GM19238 (cell line): ENCODE measurements around the gene FAM111A.

Experiments
- DNase-seq: peaks from one replicate; pipeline ENCODE4 v3.0.0; 2011; ENCODE audit warnings: low spot score; ENCODE audit not compliant: insufficient read length

The FAM111A gene

DNA sequence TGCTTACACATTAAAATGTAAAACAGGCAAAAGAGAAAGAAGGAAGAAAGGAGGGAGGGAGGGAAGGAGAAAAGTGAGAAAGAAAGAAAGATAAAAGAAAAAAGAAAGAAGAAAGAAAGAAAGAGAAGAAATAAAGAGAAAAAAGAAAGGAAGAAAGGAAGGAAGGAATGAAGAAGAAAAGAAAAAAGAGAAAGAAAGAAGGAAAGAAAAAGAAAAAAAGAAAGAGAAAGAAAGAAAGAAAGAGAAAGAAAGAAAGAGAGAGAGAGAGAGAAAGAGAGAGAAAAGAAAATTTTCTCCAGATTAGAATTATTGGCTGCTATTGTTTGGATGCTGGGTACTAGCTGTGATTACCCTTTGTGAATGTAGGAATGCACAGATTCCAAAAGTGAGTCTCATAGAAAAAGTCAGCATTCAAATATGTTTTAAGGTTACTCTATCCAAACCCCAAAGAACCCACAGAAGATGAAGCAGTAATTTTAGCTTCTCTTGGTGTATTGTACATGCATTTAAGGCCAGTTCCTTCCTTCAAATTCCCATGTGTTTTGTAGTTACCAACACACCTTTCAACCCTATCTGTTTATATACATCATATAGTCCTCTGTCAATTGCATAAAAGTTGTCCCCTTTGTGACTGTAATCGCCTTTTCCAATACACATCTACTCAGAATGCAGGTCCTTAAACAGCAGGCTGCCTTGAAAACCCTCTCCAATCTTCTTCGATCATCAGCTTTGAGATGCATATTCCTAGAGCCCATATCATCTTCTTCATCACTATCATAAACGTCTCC, 789 bp upstream of the FAM111A start:
- no peak for DNase-seq

GRCh38 chr11:59144096-59144495, 1.4 kb downstream of the FAM111A start:
- no peak for DNase-seq

DNA sequence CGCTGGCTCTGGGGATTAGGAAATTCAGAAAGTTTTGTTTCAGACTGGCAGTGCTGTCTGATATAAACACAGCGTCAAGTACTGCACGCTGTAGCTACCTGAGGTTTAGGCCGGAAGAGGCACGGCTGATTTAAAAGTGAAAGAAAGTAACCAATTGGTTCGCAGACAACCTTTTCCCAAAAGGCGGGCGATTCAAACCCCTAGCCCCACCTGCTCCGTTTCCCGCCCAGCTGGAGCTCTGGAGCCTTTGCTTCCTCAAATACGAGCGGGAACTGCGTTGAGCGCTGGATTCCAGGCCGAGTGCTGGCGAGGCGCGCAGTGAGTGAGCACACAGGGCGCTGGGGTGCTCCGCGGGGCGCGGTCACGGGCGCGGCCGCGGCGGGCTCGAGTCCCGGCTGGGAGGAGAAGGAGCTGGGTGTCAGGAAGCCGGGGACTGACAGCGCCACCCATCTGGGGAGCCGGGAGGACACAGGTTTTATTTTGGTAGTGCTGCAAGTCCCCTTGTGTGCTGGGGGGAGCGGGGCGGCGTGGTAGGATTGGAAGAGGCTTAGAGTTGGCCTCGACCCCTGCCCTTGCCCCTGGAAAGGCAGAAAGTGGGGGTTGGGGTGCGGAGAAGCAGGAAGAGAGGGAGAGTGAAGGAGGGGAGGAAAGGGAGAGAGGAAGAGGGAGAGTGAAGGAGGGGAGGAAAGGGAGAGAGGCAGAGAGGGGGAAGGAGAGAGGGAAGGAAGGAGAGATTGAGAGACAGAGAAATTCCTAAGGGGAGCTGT, 2.1 kb downstream of the FAM111A start:
- peak; percentile 69 for DNase-seq

GRCh38 chr11:59145534-59145933, 2.9 kb downstream of the FAM111A start:
- DNase-seq = no peak

DNA sequence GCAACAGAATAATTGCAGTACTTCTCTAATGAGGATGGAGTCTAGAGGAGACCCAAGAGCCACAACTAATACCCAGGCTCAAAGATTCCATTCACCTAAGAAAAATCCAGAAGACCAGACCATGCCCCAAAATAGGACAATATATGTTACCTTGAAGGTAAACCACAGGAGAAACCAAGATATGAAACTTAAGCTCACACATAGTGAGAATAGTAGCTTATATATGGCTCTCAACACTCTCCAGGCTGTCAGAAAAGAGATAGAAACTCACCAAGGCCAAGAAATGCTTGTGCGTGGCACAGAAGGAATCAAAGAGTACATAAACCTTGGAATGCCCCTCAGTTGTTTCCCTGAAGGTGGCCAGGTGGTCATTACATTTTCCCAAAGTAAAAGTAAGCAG, 9.1 kb downstream of the FAM111A start:
- no peak for DNase-seq

DNA sequence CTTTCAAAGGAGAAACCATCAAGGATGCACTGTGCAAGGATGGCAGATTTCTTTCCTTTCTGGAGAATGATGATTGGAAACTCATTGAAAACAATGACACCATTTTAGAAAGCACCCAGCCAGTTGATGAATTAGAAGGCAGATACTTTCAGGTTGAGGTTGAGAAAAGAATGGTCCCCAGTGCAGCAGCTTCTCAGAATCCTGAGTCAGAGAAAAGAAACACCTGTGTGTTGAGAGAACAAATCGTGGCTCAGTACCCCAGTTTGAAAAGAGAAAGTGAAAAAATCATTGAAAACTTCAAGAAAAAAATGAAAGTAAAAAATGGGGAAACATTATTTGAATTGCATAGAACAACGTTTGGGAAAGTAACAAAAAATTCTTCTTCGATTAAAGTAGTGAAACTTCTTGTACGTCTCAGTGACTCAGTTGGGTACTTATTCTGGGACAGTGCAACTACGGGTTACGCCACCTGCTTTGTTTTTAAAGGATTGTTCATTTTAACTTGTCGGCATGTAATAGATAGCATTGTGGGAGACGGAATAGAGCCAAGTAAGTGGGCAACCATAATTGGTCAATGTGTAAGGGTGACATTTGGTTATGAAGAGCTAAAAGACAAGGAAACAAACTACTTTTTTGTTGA, 9.8 kb downstream of the FAM111A start:
- DNase-seq = peak; percentile 19

DNA sequence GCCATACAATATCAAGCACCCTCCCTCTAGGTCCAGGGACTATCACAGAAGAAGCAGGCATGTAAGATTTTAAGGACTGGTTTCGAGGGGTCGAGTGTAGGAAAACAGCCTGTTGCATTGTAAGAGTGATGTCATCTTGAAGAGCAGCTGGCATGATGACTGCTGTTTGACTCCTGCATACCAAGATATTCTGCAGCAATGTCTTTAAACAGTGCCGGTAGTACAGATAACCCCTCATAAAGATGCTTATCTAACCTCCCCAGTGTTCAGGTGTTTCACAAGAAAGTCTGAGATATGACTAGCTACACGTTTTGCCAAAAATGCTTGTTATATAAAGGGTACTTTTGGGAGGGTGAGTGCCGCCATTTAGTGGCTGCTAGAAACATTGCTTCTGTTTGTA, 12.0 kb downstream of the FAM111A start:
- no peak for DNase-seq

DNA sequence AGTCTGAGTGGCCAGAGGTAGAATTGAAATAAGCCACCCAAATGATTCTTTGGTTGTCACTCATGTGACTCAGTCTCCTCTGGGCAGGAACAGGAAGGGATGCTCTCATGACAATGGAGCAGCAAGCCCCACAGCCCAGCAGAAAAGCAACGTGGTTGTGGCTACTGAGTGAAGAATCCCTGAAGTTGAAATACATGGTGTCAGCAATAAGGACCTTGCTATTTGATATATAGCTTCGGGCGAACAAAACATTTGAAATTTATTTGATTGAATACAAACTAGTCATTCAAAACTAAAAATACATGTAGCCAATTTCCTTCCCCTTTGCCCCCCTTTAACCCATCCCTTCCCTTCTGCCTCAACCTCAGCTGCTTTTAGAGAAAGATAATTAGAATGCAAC, 14.8 kb downstream of the FAM111A start:
- DNase-seq = no peak

DNA sequence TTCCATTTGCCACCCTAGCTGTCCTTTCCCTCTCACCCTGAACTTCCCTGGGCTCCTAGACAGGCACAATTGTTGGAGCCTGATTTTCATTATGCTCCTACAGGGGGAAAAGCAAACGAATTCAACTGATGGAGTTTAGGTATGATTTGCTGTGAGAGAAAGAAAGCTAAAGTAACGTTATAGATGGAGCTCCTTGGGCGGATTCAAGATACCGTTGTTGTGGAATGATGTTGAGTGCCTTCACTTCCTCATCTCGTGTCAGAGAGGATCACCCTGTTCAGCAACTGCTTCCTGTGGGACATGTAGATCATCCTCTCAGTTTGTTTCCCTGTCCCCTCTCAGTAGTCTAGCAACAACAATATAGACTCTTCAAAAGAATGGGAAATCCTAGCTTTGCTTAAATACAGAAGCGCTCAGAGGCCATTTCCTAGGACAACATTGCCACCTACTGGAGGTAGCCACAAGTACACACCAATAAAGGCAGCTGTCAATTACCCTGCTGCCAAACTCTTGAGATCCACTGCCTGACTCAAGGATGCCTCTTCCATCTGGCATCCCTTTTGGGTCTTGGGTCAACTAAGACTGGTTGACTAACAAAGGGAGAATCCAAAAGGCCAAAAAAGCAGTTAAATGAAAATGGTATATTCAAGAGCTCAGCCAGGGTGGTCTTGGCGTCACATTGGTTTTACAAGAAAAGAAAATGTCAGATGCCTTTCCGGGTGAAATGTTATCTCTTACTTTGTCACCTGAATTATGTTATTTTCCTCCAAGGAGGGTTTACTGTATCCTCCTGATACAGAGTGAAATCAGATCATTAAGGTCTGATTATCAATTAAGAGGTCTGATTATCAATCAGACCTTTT, 15.8 kb downstream of the FAM111A start:
- DNase-seq = peak; percentile 48

- DNase-seq = no peak
Measured at GRCh38 chr11:59164028-59164427, 21.4 kb downstream of the FAM111A start.

DNA sequence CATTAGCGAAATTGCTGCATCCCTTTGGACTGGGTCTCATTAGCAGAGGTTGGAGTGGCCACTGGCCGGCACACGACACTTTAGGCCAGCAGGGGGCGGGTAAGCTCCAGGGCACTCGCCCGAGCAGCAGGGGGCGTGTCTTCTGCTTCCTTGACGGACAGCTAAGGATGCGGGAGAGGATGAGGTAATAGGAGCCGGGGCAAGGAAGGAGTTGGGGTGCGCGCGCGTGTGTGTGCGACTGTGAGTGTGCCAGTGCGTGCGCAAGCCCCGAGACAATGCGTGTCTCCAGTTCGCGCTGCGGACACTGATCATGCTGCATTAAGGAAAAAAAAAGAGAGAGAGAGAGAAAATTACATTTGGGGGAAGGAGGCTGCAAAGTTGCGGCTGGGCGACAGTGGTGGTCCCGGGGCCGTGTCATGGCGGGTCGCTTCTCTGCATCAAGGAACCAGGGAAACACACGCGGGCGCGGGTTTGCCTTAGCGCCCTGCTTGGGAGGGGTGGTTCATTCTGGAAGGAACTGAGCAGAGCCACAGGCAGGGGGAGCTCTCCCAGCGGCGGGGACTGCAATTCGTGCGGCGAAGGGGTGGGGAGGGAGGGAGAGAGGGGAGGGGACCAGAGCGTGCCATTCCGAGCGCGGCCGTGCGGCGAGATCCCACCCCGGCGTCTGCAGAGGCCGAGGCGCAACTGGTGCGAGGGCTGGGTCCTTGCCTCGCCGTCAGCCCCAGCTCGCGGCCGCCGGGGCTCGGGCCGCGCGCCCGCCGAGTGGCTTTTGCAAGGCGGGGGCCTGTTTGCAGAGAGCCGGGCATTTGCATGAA, 29.1 kb downstream of the FAM111A start, which contains the start of gene DTX4:
Gene DTX4, plus strand, starts transcription at position 625 of the 815 bp plus-strand sequence. CDS start 464 bp downstream, outside the sequence.
- DNase-seq = peak; percentile 79

DNA sequence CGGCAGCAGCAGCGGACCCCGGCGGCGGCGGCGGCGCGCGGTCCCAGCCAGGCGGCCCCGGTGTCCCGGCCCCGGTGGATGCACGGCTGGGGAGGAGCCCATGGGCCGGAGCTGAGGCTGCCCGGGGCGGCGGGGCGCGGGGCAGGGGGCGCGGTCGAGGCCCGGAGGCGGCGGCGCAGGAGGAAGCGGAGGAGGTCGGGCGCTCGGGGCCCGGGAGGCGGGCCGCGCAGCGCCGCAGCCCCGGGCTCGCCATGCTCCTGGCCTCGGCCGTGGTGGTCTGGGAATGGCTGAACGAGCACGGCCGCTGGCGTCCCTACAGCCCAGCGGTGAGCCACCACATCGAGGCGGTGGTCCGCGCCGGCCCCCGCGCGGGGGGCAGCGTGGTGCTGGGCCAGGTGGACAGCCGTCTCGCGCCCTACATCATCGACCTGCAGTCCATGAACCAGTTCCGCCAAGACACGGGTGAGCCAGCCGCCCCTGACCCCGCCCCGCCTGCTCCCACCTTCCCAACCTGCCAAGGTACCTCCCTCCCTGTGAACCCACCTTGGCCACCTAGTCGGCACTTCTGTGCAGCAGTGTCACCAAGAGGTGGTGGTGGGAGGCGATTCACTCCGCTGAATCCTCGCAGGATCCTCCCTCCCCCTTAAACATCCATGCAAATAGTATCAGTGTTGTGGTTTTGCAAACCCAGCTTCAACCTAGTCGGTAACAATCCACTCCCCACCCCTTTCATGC, 29.9 kb downstream of the FAM111A start:
- DNase-seq = peak; percentile 44

- no peak for DNase-seq
Measured at GRCh38 chr11:59173080-59173963, 30.7 kb downstream of the FAM111A start.

DNA sequence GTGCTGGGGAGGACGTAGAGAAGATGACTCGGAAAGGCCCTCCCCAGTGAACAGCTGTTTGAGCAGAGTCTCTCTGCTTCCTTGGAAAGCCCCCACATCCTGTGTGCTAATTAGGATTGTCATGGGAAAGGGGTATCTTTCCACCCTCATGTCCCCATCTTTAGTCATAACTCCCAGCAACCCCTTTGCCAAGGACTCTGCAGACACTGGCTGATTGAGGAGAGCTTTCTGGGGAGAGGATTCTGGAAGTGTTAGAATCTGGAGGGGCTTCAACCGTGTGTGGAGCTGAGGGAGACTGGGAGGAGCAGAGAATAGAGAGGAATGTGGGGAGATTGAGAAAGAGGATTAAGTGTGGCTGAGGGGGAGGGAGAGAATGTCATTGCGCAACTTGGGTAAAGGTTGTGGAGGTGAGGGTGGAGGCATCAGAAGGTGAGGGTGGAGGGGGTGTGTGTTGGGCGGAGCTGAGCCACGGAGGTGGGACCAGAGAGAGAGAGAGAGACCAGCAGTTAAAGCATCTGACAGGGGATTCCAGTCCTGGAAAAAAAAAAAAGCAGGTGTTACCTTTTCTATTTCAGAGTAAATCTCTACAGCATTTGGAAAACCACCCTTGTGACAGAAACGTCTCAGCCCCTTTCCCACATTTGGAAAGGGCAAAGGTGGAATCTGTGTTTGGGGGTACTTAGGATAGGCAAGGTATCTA, 31.5 kb downstream of the FAM111A start:
- DNase-seq = no peak

DNA sequence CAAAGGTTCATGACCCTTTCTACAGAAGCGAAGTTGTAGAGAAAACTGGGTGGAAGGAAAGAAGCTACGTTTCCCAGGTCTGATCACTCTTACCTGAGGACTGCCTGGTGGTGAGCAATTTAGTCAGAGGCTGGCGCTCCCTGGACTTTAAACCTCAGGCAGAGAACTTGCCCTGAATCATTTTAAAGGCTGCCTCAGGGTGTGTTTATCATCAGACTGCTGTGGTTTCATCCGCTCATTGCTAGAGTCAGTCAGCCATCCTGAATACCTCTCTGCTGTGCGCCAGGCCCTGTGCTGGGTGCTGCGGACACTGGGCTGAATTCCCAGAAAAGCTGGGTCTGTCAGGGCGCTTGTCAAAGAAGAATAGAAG, 32.0 kb downstream of the FAM111A start:
- DNase-seq = no peak

DNA sequence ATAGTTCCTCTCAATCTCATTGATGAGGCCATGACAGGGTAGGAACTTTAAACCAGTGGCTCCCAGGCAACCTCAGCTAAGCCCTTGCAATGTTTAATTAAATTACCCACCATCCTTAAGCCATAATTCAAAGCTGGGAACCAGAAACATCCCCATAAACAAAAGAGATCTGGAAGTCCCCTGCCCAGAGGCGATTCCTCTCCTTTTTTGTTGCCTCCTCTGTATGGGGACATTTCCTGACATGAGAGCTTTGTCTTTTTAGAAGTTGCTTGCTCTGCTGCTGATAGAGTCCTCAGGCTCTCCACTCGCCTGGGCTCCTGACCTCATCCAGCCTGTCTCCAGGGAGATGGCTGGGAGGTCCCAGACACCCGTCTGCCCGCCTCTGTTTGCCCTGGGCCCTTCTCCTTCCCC, 32.4 kb downstream of the FAM111A start:
- DNase-seq = no peak

DNA sequence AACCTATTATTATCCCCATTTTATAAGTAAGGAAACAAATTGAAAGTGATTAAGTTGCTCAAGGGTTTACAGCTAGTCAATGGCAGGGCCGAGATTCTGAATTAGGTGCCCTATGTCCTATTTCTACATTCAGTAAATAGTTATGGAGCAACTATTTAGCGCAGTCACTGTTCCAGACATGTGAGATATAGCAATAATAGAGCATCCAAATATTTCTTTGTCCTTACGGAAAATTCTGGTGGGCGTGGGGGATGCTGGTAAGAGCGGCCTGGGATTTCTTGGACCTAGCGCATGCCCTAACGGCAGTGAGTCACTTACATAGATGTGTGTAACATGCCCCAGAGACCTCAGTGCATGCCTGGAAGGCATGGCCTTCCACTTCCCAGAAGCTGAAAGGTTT, 33.7 kb downstream of the FAM111A start:
- DNase-seq = no peak

GRCh38 chr11:59178402-59178801, 35.7 kb downstream of the FAM111A start:
- no peak for DNase-seq
